SK-N-SH (cell line): Measurements from ENCODE around the gene TDRD9. TPM values are rescaled to one million over a fixed set of nuclear protein-coding genes. Genes with fewer than 3 reads are reported as not detected.

ENCODE experiments used
- CTCF ChIA-PET: fragments of 300-600, 350-600 bp; formaldehyde crosslinking; extraction: SDS; loops from one replicate; lab custom pipeline; 2021; lab: Yijun Ruan, JAX
- POLR2A ChIA-PET: fragments of 350-600 bp; sonication (Branson Sonifier 250); formaldehyde crosslinking; extraction: SDS; loops from one replicate; lab custom pipeline; 2020; ENCODE audit warnings: antibody characterized with exemption, inconsistent platforms; lab: Yijun Ruan, JAX
- DNase-seq: peaks from one replicate; pipeline ENCODE4 v3.0.0; 2012
- H2AFZ ChIP-seq: fragments of 200-600 bp; sonication (generic); 2 replicates; pipeline ENCODE4 v1.8.1; 2016; ENCODE audit warnings: antibody characterized with exemption, mild to moderate bottlenecking, low read depth
- H3F3A ChIP-seq: fragments of 200-600 bp; sonication (generic); replicated peaks from 2 replicates; pipeline ENCODE3; 2016; ENCODE audit warnings: antibody characterized with exemption, mild to moderate bottlenecking; ENCODE audit not compliant: insufficient read depth
- H3K27ac ChIP-seq, 2 experiments: fragments of 200-500 bp in 1 of 2; fragments of 200-600 bp in 1 of 2; sonication (Bioruptor generic) in 1 of 2; sonication (generic), shearing (Covaris generic) in 1 of 2; 2 replicates each; pipeline versions ENCODE4 v1.5.1 to v1.6.1; 2014 to 2016; ENCODE audit warnings: low read depth in 2 of 2, inconsistent platforms in 1 of 2, low read length in 1 of 2, mild to moderate bottlenecking in 1 of 2, mixed read lengths in 1 of 2
- H3K27me3 ChIP-seq: fragments of 200-600 bp; sonication (generic), shearing (Covaris generic); 2 replicates; pipeline ENCODE4 v1.6.1; 2016; ENCODE audit warnings: mixed run types; ENCODE audit not compliant: insufficient read depth
- H3K36me3 ChIP-seq, 2 experiments: fragments of 200-500 bp in 1 of 2; fragments of 200-600 bp in 1 of 2; sonication (Bioruptor generic) in 1 of 2; sonication (generic) in 1 of 2; replicated peaks in 1 of 2; 2 replicates each; pipeline versions ENCODE3 to v1.5.1; 2014 to 2016; ENCODE audit warnings: low read length in 1 of 2, mild to moderate bottlenecking in 1 of 2; ENCODE audit not compliant: insufficient read depth in 2 of 2, control insufficient read depth in 1 of 2
- H3K4me1 ChIP-seq, 2 experiments: fragments of 200-500 bp in 1 of 2; fragments of 200-600 bp in 1 of 2; sonication (Bioruptor generic) in 1 of 2; sonication (generic), shearing (Covaris generic) in 1 of 2; 2 replicates each; pipeline versions ENCODE4 v1.5.1 to v1.6.1; 2014 to 2016; ENCODE audit warnings: low read depth in 1 of 2, low read length in 1 of 2, mixed run types in 1 of 2; ENCODE audit not compliant: insufficient read depth in 2 of 2, control insufficient read depth in 1 of 2
- H3K4me2 ChIP-seq: fragments of 200-600 bp; sonication (generic), shearing (Covaris generic); 2 replicates; pipeline ENCODE4 v1.6.1; 2017; ENCODE audit warnings: mixed run types
- H3K4me3 ChIP-seq, 2 experiments: fragments of 200-500 bp in 1 of 2; fragments of 200-600 bp in 1 of 2; sonication (Bioruptor generic) in 1 of 2; sonication (generic), shearing (Covaris generic) in 1 of 2; 2 replicates each; pipeline versions ENCODE4 v1.5.1 to v1.8.1; 2014 to 2016; ENCODE audit warnings: low read depth in 2 of 2, inconsistent platforms in 1 of 2, low read length in 1 of 2, mild to moderate bottlenecking in 1 of 2, mixed read lengths in 1 of 2, moderate library complexity in 1 of 2
- H3K79me2 ChIP-seq: fragments of 200-600 bp; sonication (generic); 2 replicates; pipeline ENCODE4 v1.8.1; 2017; ENCODE audit warnings: mild to moderate bottlenecking; ENCODE audit not compliant: insufficient read depth
- H3K9ac ChIP-seq: fragments of 200-600 bp; sonication (generic); 2 replicates; pipeline ENCODE4 v1.6.1; 2017; ENCODE audit warnings: mixed run types
- H3K9me2 ChIP-seq: fragments of 200-600 bp; sonication (generic); 2 replicates; pipeline ENCODE4 v1.6.1; 2017; ENCODE audit warnings: mixed run types
- H3K9me3 ChIP-seq: fragments of 200-600 bp; sonication (generic); 2 replicates; pipeline ENCODE4 v1.6.1; 2017; ENCODE audit warnings: mixed run types, mild to moderate bottlenecking, moderate library complexity
- H4K20me1 ChIP-seq: fragments of 200-600 bp; sonication (generic); 2 replicates; pipeline ENCODE4 v1.6.1; 2017; ENCODE audit warnings: mild to moderate bottlenecking, mixed run types; ENCODE audit not compliant: insufficient read depth
- EP300 ChIP-seq, 2 experiments: IDR thresholded peaks; 2 replicates each; pipeline versions ENCODE4 v1.4.0 to v1.6.1; 2012; ENCODE audit warnings: borderline replicate concordance in 1 of 2, low read depth in 1 of 2, low read length in 1 of 2
- EZH2phosphoT487 ChIP-seq: fragments of 200-600 bp; sonication (generic); IDR thresholded peaks from 2 replicates; pipeline ENCODE4 v1.6.1; 2017; ENCODE audit warnings: low read depth, mixed run types, mild to moderate bottlenecking, antibody characterized with exemption, moderate library complexity, borderline replicate concordance
- GABPA ChIP-seq: IDR thresholded peaks from 2 replicates; pipeline ENCODE4 v1.4.0; 2012; ENCODE audit warnings: low read depth, mild to moderate bottlenecking
- JUND ChIP-seq: IDR thresholded peaks from 2 replicates; pipeline ENCODE4 v1.4.0; 2012
- MXI1 ChIP-seq: IDR thresholded peaks from 2 replicates; pipeline ENCODE4 v1.6.1; 2012; ENCODE audit warnings: mild to moderate bottlenecking, low read depth, low read length, improper control_type of control experiment
- NRF1 ChIP-seq: IDR thresholded peaks from 2 replicates; pipeline ENCODE4 v1.6.1; 2012; ENCODE audit warnings: low read depth, mild to moderate bottlenecking, low read length
- PBX3 ChIP-seq: IDR thresholded peaks from 2 replicates; pipeline ENCODE4; 2012
- RAD21 ChIP-seq: IDR thresholded peaks from 2 replicates; pipeline ENCODE4 v1.6.1; 2012; ENCODE audit warnings: mild to moderate bottlenecking, low read length
- RCOR1 ChIP-seq: fragments of 150-350 bp; IDR thresholded peaks from 2 replicates; pipeline ENCODE4 v1.6.1; 2017; ENCODE audit warnings: antibody characterized with exemption, low read length
- REST ChIP-seq: IDR thresholded peaks from 2 replicates; pipeline ENCODE4 v1.6.1; 2012; ENCODE audit warnings: mild to moderate bottlenecking, low read depth, low read length, moderate library complexity
- RXRA ChIP-seq: IDR thresholded peaks from 2 replicates; pipeline ENCODE4 v1.4.0; 2012; ENCODE audit warnings: low read depth, mild to moderate bottlenecking, borderline replicate concordance
- SIN3A ChIP-seq: IDR thresholded peaks from 2 replicates; pipeline ENCODE4 v1.6.1; 2012; ENCODE audit warnings: low read depth, mild to moderate bottlenecking, low read length, moderate library complexity, borderline replicate concordance
- SMC3 ChIP-seq: IDR thresholded peaks from 2 replicates; pipeline ENCODE4 v1.6.1; 2012; ENCODE audit warnings: low read depth, low read length, improper control_type of control experiment
- TCF12 ChIP-seq: IDR thresholded peaks from 2 replicates; pipeline ENCODE4 v1.4.0; 2012
- YY1 ChIP-seq: IDR thresholded peaks from 2 replicates; pipeline ENCODE4 v1.4.0; 2012; ENCODE audit warnings: low read depth, mild to moderate bottlenecking
- ZBTB33 ChIP-seq: IDR thresholded peaks from 2 replicates; pipeline ENCODE4 v1.4.0; 2012; ENCODE audit warnings: low read depth, borderline replicate concordance
- WGBS: methylation state at CpG from one replicate; pipeline ENCODE4 v1.1.6; 2017; ENCODE audit warnings: low lambda C conversion rate; 5-methylcytosine and 5-hydroxymethylcytosine counted together
- polyA plus RNA-seq, 3 experiments: library from polyadenylated mRNA; depleted of rRNA; stranded (reverse); fragments of >200 nt; gene quantifications; 2 replicates each; pipeline ENCODE4 v1.2.3, GENCODE V29; 2012

The TDRD9 gene
- polyA plus RNA-seq, 1 of the 3 experiments (the other 2 are of a cell fraction): not detected

- no peak overlapping the region for H3K4me2 ChIP-seq
- no peaks in the 10 kb centered on the region for H3K27me3 ChIP-seq
- peaks cover 13% of the 10 kb centered on the region for H3K79me2 ChIP-seq
- H3F3A ChIP-seq: no peaks in the 10 kb centered on the region
- H3K4me1 ChIP-seq: peaks cover 0 to 13% of the 10 kb centered on the region in 2 experiments; a peak in 1 of 4 replicates
- TF ChIP-seq NRF1 (no peak), SIN3A (no peak), EP300 (IDR thresholded peaks at IDR 0.05; ENCODE audit: borderline replicate concordance in 1 of 2, low read depth in 1 of 2, low read length in 1 of 2) (no peak), SMC3 (no peak), JUND (no peak), PBX3 (no peak), RAD21 (no peak), RCOR1 (no peak), EZH2phosphoT487 (no peak), REST (no peak), MXI1 (no peak), YY1 (no peak), TCF12 (no peak), GABPA (no peak)
- TF ChIP-seq, all 33 proteins: peak for 0
- Histone ChIP-seq H3K27ac (no peak overlapping the region), H3K9me2 (no peaks in the 10 kb centered on the region), H3K4me3 (no peak overlapping the region), H3K36me3 (peaks cover 28 to 31% of the 10 kb centered on the region in 2 experiments), H2AFZ (no peak overlapping the region), H4K20me1 (no peaks in the 10 kb centered on the region; the same call in 1 of the 2 replicates), H3K9ac (no peak overlapping the region), H3K9me3 (no peaks in the 10 kb centered on the region)
- no peak for DNase-seq
- CTCF ChIA-PET: interaction anchor here (0.6 to 14.5 kb wide), 27 partner anchors 10 to 337 kb away, joined by 3 to 197 read pairs (median 5); partner anchors contain the start of gene RD3L
- POLR2A ChIA-PET: no interaction called here
- WGBS: 88% methylated on average over 6 of the region's 6 CpGs
These were observed 17.3 kb upstream of the TDRD9 start for GRCh38 chr14:103910984-103911383.

- H3F3A ChIP-seq: no peaks in the 10 kb centered on the region
- no peaks in the 10 kb centered on the region for H3K27me3 ChIP-seq
- H3K9me3 ChIP-seq: no peaks in the 10 kb centered on the region
- peaks cover 59% of the 10 kb centered on the region for H3K79me2 ChIP-seq
- peaks cover 19% of the 10 kb centered on the region; the same call in 1 of the 2 replicates for H4K20me1 ChIP-seq
- ChIA-PET POLR2A (no interaction called here), CTCF (interaction anchor here (1.7 to 14.5 kb wide), 2 partner anchors 15 to 110 kb away, joined by 6 to 197 read pairs; no protein-coding TSS in a partner anchor)
- TF ChIP-seq GABPA: no peak
- TF ChIP-seq RXRA: no peak
- no peak for TF ChIP-seq PBX3
- no peak for TF ChIP-seq ZBTB33
- TF ChIP-seq TCF12: no peak
- no peaks in the 10 kb centered on the region for H3K9me2 ChIP-seq
- no peak overlapping the region for H2AFZ ChIP-seq
- H3K9ac ChIP-seq: no peak overlapping the region
- WGBS: 89% methylated on average over 6 of the region's 6 CpGs
- no peak overlapping the region for H3K27ac ChIP-seq
- H3K4me3 ChIP-seq: no peak overlapping the region
- H3K4me2 ChIP-seq: no peak overlapping the region
- H3K36me3 ChIP-seq: peaks cover 38 to 39% of the 10 kb centered on the region in 2 experiments
- H3K4me1 ChIP-seq: peaks cover 0 to 2% of the 10 kb centered on the region in 2 experiments; a peak in 1 of 4 replicates
- no peak for DNase-seq
These were observed 12.6 kb upstream of the TDRD9 start for GRCh38 chr14:103915616-103916015.
